GM21526 (cell line): ENCODE results near the gene PCK1.

ENCODE experiments used
- ATAC-seq: cut with Tn5 transposase; IDR thresholded peaks from one replicate; pipeline ENCODE4 v1.9.1; 2021; ENCODE audit warnings: moderate library complexity; ENCODE audit not compliant: unreplicated experiment, low FRiP score

PCK1 gene

DNA sequence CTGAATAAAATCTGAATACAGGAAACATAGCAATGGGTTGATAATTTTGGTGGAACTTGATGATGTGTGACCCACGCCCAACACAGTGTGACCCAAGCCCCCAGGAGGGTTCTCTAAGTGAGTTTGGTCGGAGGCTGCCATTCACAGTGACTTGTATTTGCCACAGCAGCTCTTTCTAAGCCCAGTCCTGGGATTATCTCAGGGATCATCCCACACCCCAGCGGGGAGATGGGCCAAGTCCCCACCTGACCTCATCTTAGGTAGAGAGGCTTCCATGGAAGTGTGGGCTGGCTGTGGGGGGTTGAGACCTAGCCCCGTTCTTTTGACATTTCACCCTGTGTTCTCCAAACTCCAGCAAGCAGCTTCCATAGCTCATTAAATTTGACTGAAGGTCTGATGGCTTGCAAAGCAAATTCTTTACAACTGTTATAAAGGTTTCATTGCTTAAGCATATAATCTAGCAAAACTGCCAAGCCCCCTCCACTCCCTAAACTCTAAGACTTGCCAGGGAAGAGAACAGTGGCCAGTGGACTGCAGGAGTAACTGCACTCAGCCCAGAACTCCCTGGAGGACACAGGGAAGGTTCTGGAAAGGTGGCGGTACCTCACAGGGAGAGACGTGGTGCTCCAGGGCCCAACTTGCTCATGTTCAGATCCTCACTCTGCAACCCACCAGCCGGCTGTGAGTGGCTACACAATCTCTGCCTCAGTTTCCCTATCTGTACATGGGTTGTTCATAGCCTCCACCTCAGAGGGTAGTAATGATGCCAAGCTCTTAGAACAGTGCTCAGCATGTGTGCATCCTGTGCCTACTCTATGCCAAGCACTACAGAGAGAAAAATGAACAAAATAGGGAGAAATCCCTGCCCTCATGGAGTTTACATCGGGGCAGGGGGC, 1.0 kb upstream of the PCK1 start:
- no peak for ATAC-seq

DNA sequence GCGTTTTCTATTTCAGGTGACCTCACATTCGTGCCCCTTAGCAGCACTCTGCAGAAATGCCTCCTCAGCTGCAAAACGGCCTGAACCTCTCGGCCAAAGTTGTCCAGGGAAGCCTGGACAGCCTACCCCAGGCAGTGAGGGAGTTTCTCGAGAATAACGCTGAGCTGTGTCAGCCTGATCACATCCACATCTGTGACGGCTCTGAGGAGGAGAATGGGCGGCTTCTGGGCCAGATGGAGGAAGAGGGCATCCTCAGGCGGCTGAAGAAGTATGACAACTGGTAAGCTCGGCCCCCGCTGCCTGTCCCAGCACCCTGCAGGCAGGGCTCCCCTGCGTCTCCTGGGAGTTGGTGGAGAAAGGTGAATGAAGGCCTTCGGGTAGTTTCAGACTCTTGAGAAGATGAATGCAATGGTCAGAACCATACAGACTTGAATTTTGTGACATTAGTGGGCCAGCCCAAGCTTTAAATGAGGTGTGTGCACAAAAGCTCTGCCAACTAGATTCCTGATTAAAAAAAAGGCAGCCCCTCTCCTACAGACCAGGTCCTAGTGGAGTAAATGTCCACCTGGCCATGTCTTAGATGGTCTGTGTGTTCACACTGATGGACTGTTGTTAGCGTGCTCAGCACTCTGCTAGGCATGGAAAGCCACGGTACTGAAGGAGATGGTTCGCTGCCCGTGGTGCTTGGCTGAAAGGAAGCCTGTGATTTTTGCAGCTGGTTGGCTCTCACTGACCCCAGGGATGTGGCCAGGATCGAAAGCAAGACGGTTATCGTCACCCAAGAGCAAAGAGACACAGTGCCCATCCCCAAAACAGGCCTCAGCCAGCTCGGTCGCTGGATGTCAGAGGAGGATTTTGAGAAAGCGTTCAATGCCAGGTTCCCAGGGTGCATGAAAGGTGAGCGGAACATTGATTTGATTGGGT, 708 bp downstream of the PCK1 start:
- ATAC-seq, result no peak

DNA sequence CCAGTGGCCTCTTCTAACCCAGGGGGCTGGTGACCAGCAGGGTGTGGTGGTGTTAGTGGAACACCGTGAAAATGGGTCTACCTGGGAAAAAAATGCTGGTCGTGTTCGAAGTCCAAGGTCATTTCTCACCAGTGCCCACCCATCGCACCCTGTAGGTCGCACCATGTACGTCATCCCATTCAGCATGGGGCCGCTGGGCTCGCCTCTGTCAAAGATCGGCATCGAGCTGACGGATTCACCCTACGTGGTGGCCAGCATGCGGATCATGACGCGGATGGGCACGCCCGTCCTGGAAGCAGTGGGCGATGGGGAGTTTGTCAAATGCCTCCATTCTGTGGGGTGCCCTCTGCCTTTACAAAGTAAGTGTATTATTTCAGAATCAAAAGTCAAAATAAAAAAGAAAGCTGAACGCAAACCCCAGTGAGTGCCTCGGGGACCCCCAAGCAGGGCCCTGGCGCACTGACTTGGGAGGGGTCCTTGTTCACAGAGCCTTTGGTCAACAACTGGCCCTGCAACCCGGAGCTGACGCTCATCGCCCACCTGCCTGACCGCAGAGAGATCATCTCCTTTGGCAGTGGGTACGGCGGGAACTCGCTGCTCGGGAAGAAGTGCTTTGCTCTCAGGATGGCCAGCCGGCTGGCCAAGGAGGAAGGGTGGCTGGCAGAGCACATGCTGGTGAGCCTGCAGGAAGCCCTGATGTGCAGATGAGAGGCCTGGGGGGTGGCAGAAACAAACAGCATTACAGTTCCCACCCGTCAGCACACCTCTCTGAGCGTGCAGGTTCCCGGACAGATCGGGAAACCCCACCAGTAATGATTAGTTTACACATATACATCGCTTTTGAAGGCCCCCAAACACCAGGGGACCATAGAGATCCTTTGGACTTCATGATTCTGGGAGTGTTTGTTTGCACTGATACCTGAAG, 1.9 kb downstream of the PCK1 start:
- ATAC-seq, result no peak

DNA sequence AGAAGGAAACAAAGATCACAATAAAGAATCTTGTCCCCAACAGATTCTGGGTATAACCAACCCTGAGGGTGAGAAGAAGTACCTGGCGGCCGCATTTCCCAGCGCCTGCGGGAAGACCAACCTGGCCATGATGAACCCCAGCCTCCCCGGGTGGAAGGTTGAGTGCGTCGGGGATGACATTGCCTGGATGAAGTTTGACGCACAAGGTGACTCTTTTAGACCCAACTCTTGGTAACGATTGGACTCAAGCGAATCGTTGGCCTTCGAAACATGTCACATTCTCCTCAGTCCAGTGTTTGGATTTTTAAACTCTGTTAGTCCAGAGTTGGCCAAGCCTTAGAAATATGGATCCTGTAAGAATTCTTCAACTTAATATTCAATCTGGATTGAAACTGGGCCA, 2.6 kb downstream of the PCK1 start:
- ATAC-seq, result no peak

DNA sequence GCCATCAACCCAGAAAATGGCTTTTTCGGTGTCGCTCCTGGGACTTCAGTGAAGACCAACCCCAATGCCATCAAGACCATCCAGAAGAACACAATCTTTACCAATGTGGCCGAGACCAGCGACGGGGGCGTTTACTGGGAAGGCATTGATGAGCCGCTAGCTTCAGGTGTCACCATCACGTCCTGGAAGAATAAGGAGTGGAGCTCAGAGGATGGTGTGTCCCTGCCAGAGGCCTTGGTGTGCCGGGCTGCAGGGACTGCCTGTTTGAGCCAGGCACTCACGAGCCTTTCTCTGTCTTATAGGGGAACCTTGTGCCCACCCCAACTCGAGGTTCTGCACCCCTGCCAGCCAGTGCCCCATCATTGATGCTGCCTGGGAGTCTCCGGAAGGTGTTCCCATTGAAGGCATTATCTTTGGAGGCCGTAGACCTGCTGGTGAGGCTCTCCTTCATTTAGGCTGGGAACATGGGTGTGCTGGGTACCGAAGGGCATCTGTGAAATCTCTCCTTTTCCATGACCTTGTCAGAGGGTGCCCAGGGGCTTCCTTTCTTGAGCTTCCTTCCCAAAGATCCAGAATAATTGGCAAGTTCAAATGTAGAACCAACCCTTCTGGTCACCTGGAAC, 3.4 kb downstream of the PCK1 start:
- ATAC-seq, result no peak

DNA sequence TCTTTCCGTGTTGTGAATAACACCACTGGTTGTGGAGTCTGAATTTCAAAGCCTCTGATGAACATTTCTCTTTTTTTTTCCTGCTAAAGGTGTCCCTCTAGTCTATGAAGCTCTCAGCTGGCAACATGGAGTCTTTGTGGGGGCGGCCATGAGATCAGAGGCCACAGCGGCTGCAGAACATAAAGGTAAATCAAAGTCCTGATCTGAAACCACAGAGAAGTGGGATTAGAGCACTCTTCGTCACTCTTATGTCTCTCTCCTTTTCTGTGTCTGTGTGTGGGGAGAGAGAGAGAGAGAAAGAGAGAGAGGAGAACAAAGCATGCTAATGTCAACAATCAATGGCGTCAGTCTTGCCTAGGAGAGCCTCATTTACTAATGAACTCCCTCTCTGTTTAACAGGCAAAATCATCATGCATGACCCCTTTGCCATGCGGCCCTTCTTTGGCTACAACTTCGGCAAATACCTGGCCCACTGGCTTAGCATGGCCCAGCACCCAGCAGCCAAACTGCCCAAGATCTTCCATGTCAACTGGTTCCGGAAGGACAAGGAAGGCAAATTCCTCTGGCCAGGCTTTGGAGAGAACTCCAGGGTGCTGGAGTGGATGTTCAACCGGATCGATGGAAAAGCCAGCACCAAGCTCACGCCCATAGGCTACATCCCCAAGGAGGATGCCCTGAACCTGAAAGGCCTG, 4.2 kb downstream of the PCK1 start:
- no peak for ATAC-seq

DNA sequence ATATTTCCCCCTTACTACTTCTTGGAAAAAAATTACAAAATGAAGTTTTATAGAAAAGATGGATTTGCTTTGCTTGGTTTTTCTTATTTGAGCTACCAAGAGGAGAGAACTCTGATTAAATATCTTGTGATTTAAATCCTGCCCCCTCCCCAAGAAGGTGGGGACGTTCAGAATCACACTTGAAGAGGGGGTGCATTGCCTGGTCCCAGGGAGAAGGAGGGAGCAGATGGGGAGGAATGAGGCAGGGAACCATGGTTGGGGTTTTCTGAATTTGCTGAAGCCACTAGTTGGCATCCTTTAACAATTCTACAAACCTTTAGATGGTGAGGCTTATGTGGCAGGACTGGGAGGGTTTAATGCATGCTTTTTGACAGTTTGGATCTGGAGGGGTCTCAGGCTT, 5.5 kb downstream of the PCK1 start:
- ATAC-seq, result no peak

DNA sequence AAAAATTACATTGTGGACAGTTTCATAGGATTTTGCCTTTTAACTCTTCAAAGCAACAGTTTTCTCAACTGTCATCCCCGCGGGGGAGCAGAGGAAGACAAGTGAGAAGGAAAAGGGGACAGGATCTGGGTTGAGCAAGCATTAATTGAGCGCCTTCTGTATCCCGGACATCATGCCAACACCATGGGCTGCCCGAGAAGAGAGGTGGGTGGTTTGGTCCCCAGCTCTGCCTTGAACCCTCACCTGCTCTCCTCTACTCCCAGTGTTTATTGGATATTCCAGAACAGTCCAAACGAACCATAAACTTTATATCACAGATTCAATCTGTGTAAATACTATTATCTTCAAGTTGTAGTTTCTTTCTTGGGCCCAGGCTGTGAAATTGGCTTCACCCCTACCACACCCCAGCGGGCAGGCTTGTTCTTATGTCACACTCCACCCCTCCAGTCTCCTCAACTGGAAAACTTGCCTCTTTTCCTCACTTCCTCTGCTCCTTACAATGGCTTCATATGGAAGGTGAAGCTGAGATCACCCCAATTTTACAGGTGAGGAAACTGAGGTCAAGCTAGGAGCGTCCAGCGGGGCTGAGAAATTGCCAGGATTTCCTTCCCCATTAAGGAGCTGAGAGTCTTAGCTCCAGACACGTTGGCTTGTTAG, 6.0 kb downstream of the PCK1 start:
- no peak for ATAC-seq

DNA sequence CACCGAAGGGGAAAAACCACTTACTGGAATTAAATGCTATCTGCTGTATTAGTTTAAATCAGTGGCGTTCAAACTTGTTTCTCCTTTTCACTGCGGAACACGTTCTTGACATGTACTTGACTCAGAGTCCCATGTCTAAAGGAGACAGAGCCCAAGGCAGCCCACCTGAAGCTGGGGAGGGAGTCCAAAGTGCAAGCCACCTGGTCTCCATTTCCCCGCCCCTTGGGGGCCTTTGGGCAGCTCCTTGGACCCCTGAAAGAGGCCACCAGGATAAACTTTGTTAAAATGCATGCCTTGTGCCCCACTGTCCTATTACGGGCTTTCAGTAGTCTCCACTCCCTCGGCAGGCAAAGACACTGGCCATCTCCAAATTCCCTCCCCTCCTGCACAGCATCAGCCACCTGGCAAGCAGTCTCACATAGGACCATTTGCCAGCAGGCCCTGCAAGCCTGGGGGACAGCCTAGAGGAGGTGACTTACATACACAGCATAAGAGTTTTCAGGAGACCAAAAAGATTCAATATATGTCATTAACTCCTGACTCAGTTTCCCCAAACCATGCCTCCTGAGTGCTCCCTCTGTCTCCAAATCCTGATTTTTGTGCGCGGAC, 6.7 kb downstream of the PCK1 start:
- ATAC-seq, result no peak

DNA sequence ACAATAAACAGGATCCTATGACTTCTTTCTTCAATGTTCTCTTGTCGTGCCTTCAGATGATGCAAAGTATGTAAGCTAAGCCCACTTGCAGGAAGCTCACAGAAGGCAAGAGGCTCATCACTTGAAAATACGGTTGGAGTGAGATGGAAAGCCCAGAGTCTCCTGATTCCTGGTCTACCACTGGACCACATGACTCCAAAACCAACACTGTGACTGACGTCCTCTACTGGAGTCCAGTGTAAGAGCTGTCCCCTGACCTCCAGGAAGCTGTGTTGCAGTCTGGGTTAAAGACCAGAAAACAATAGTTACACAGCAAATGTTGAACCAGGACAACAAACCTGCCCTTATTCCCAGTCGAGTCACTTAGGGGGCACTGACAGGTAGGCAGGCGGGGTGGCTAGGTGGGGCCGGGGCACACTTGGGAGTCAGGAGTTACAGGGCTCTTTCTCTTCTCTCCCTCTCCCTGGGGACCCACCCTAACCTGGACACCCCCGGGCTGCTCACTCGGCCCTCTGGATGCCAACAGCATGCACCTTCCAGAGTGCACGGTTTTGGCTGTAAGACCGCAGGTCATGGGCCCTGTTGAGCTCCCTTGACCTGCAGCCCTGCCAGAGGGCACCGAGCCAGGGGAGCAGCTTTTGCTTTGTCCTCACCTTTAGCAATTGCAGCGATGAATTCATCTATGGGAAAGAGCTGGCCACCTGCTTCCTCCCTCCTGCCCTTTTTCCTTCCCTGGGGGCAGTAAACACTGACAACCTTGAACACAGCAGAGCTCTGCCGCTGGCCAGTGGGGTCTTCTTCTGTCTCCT, 7.4 kb downstream of the PCK1 start:
- ATAC-seq, result no peak

DNA sequence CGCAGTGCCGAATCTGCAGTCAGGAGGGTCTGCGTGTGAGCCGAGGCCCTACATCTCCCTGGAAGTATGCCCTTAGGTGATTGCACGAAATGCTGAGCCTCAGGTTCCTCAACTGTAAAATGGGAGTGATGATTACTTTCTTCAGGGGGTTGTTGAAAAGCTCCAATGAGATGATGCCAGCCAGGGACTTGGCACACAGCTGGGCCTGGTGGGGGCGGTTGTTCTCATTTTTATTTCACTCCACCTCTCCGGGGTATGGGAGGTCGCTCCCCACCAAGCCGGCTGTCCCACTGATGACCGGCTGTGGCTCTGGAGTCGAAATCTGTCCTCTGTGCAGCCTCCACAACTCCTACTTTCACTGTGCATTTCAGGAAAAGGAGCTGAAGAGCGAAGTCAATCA, 8.1 kb downstream of the PCK1 start:
- ATAC-seq, result no peak

DNA sequence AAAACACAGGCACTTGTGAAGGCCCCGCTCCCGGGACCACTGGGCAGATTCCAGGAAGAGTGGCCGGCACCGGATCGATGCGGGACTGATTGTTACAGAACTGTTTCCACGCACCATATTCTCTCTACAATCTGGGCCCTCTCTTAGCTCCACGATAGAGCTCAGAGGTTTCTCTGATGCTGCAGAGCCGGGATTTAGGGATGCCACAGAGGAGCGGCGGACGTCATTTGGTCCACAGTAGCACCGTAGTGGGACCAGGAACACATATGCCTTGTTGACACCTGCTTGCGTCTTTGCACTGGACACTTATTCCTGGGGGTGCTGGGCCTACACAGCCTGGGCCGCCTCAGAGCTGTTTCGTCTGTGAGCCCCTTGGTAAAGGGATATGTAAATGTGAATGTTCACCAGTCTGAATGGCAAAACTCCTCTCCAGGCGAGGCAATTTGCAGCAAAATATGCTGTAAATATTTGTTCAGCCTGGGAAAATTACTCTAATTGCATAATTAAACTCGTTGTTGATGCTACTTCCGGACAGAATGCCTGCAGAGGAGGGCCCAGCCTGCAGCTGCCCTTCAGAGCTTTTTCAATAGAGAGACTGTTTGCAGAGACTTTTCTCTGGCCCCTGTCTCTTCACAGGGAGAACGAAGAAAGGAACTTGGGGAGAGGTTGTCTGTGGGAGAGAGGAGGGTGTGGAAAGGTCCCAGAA, 9.4 kb downstream of the PCK1 start:
- ATAC-seq, result no peak

DNA sequence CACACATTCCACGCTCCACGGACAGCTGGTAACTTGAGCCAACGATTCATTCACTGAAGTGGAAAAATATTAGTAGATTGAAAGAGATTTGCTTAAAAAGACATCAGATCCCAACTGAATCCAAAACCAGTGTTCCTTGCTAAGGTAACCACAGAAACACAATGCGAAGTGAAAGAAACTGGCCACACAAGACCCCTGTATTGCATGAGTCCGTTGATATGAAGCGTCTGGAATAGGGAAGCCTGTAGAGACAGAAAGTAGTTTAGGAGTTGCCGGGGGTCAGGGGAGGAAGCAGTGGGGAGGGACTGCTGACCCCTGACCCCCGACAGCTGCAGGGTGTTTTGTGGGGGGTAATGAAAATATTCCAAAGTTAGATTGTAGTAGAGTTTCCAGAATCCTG, 10.0 kb downstream of the PCK1 start:
- ATAC-seq, result no peak

DNA sequence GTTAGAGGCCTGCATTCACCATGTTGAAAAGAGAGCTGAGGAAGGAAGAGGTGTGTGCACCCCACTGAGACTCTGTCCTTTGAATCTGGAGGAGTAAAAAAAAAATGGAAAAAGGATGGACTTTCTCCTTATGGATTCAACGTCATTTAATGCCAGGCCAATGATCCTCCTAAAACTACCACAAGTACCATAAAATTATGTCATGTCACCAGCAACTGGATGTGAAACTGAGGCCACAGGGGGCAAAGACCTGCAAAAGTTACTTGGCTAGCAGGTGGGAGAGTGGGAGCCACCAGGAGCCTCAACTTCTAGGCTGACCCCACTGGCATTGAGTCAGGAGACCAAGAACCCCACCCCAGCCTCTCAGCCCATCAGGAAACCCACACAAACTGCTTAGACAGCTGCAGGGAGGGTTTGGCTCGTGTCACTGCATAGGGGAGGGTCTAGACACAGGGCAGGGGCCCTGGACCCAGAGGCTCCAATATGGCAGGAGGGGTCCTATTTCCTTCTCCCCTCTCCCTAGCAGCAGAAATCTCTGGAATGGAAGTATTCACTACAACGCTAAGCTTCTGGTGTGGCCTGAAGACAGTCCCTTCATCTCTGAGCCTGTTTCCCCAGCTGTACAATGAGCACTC, 11.0 kb downstream of the PCK1 start:
- ATAC-seq, result no peak

DNA sequence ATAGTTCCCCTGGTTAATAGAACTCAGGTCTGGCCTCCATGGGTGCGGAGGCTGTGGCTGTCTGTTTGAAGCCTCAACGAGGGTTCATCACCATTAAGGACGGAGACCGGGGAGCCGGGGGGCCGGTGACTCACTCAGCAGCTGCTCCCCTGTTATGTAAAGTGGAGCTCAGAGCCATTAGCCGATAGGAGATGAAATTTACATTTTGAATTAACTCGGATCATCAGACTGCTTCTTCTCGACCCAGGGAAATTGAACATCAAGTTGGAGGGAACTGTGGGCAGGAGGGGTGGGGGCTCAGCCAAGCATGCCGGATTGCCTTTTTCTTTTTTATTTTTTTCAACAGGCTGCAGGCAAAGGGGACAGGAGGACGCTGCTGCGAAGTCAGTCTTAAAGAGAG, 12.3 kb downstream of the PCK1 start:
- no peak for ATAC-seq

DNA sequence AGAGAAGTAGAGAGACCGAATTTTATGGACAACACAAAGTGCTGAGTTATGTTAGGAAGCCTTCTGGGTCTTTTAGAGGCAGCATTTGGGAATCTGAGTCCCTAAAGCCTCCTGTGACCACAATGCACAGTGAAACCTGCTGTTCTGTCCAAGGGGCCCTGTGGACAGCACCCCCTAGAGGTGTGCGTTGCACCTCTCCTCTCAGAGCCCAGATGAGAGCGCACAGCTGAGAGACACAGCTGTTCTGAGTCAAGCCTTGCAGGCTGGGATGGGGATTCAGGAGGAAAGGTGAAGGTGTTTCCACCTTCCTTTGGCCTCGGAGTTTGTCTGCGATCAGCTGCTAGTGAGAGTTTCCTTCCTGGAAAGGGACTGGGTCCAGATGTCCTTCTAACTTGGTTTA, 13.0 kb downstream of the PCK1 start:
- ATAC-seq, result no peak

DNA sequence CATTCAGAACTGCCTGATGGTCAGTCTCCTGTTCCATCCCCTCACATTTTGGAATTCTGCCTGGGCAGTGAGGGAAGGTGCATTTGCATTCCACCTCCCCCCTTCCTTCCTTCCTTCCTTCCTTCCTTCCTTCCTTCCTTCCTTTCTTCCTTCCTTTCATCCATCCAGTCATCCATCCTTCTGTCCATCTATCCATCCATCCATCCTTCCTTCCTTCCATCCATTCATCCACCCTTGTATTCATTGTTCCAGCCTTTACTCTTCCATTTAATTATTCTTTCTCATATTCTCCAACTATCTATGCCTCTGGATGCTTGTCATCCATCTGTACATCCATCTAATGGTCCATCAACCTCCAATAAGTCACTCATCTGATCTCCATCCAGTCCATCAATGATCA, 14.0 kb downstream of the PCK1 start:
- ATAC-seq, result no peak
